Measurements from ENCODE around the gene TBCCD1.
"Not testable (repeated sequence)": the region's sequence is repeated elsewhere in the genome, so short reads cannot be mapped to it uniquely, and the experiment has no call there.

The TBCCD1 gene

GRCh38 chr3:186549497-186549896 is 17.6 kb downstream of the TBCCD1 start:
- DNase-seq (ENCODE audit: low spot score): no peak

DNA sequence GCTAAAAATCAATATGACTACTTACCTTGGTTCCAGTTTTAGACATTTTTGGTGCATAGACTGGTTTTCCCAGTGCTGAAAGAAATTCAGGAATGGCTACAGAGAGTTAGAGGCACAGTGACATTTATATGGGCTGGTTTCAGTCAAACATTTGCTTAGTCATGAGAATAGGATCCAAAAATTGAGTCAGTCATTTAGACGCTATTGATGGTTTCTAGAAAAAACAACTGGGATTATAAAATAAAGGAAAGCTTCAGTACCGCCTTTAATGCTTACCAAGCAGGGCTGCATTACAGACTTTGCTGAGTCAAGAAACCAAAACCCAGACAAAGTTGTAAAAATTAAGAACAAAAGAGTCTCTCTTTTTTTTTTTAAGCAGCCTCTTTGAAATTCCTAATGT is 22.9 kb downstream of the TBCCD1 start, which contains the start of gene CRYGS:
Gene CRYGS, minus strand, starts transcription at position 100 of the 400 bp plus-strand sequence. Its CDS starts 54 bp downstream, at position 46.
- no peak for DNase-seq (ENCODE audit: low spot score)

DNA sequence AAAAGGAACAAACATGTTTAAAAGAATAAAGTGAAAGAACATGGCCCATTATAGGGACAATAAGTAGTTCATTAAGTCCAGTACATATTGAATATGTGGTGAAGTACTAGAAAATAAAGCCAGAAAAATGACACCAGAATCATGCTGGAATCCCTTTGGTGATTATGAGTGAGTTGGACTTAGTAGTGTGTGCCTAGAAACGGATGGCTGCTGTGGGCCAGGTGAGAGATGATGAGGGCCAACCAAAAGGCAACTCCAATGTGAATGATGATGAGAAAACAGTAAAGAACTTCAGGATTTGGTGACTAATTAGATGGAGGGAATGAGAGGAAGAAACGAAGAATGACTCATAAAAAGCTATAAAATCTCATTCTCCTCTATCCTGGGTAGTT is 26.3 kb downstream of the TBCCD1 start:
- DNase-seq (ENCODE audit: low spot score): no peak

- no peak for DNase-seq (ENCODE audit: low spot score)
These were observed 26.8 kb downstream of the TBCCD1 start for GRCh38 chr3:186540221-186540834.

- DNase-seq (ENCODE audit: low spot score): no peak
These were observed 28.4 kb downstream of the TBCCD1 start for GRCh38 chr3:186538779-186539178.

GRCh38 chr3:186536883-186537844 is 30.0 kb downstream of the TBCCD1 start:
- no peak for DNase-seq (ENCODE audit: low spot score)

- no peak for DNase-seq (ENCODE audit: low spot score)
These were observed 32.9 kb downstream of the TBCCD1 start for GRCh38 chr3:186534113-186534669.

- DNase-seq (ENCODE audit: low spot score): no peak
These were observed 34.5 kb downstream of the TBCCD1 start for GRCh38 chr3:186532598-186533072.

DNA sequence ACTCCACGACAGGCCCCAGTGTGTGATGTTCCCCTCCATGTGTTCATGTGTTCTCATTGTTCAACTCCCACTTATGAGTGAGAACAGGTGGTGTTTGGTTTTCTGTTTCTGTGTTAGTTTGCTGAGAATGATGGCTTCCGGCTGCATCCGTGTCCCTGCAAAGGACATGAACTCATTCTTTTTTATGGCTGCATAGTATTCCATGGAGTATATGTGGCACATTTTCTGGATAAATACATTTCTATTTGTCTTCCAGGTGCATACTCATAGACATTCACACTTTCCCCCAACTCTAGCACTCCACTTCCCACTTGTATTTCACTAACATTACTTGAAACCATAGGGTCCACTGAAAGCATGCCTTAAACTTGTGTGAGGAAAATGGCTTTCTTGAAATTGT is 35.4 kb downstream of the TBCCD1 start:
- DNase-seq (ENCODE audit: low spot score): not testable (repeated sequence)

DNA sequence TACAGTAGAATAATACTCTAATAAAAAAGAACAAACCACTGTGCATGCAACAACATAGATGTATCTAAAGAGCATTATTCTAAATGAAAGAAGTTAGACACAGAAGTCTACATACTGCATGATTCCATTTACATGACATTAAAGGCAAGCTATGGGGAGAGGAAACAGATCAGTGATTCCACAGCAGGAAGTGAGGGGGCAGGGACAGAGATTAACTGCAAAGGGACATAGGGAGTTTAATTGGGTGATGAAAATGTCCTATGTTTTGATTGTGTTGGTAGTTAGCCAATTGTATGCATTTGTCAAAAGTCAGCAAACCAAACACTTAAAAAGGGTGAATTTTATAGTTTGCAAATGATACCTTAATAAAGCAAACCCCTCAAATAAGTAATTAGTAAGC is 36.7 kb downstream of the TBCCD1 start:
- DNase-seq (ENCODE audit: low spot score): no peak

GRCh38 chr3:186529201-186529999 is 37.7 kb downstream of the TBCCD1 start:
- no peak for DNase-seq (ENCODE audit: low spot score)

DNA sequence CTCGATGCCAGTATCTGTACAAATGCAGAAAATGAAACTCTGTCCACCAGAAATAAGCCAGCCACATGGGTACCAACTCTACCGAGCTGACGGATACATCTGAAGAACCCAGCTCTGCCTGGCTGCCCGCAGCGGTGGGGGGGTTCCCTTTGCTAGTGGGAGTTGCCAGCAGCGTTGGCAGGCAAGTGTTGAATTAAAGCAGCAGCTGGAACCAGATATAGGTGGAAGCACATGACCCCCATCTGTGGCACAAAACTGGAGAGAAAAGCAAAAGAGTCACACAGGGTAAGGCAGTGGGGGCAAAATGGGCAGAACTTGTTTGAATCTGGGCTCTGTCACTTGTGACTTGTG is 40.9 kb downstream of the TBCCD1 start:
- DNase-seq (ENCODE audit: low spot score): no peak

DNA sequence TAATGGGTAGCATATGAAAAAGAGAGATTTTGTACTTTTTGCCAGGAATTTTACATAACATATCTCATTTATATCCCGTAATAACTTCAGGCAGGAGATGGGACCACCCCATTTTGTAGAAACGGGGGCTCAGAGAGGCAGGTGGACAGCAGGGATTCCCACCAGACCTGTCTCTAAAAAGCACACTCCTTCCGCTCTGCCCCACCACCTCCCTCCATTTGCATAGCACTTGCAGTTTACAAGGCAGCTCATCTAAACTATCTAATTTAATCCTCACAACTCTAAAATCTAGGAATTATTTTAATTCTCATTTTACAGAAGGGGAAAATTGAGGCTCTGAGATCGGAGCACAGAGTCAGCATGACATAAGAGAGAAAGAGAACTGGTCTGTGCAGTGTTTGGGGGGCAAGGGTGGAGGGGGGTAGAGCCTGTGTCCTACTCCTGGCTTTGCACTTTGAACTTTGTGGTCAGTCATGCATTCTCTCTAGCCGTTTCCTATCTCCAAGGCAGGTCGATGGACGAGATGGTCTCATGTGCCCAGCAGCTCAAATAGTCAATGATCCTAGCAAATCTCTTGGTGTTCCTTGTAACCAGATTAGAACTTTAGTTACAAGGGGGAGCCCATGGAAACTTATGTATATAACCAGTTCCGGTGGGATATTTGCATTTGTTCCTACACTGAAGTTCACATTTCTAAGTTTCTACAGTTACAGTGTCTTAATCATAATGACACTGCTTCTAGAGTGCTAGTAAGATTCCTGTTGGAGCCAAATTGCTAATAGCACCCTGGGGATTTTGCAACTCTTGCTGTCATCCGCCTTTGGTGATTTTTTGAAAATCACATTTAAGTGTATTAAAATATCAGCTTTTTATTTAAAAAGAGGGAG is 41.5 kb downstream of the TBCCD1 start:
- DNase-seq (ENCODE audit: low spot score): no peak

DNA sequence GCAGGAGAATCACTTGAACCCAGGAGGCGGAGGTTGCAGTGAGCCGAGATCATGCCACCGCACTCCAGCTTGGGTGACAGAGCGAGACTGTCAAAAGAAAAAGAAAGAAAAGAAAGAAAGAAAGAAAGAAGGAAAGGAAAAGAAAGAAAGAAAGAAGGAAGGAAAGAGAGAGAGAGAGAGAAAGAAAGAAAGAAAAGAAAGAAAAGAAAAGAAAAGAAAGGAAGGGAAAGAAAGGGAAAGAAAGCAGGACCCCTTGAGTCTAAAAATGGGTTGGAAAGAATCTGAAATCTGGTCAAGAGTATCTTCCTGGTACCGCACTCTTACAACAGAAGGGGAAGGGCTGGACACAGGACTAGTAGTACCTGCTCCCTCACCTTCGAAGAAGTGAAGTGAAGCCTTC is 42.5 kb downstream of the TBCCD1 start:
- no peak for DNase-seq (ENCODE audit: low spot score)

- no peak for DNase-seq (ENCODE audit: low spot score)
These were observed 43.7 kb downstream of the TBCCD1 start for GRCh38 chr3:186523434-186523833.

DNA sequence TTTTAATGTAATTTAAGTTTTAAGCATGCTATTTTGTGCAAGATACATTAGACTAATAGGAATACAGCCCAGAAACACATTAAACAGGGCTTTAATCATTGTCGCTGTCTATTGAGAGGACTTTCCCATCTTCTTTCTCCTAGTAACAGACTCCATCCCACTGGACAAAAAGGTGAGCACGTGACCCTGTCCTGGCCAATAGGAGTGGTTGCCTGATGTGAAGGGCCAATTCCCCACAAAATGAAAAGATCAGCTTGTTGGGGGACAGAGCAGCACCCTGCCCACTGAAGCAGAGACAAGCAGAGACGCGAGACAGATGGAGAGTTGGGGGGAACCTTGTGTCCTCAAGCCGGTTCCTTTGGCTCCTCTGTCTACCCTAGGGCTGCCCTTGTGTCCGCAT is 44.1 kb downstream of the TBCCD1 start:
- DNase-seq (ENCODE audit: low spot score): no peak

DNA sequence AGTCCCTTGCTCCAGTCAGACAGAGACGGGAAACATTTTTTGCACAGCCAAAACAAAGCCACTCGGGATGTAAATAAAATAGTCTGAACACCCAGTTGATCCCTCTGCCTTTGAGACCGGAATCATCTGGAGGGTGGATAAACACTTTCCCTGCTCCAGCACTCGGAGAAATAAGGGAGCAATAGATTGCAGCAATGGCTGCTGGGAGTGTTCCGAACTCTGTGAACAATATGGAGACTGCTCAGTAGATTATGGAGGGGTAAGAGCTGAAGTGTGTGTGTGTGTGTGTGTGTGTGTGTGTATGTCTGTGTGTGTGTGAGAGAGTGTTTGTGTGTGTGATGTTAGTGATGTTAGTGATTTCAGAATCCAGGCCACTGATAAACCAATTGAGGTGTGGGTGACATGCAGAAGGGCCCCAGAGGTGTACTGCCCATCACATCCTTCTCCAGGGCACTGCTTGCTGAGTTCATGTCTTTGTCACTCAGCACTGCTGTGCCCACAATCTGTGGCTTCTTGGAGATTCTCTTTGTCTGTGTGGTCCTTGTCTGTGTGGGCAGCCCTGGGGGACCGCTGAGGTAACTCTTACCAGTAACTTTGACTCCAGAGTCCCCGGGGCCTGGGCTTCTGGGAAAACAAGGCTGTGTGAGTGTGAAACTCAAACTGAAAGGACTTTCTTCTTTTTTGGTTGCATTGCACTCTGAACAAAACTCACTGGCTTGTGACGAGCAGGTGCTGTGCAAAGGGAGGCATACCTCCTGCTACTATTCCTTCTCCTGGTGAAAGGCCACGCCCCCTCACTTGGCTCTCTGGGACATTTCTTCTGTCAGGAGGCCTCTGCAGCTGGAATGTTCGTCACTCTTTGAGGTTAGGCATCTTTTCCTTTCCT is 45.9 kb downstream of the TBCCD1 start:
- DNase-seq (ENCODE audit: low spot score): no peak

- DNase-seq (ENCODE audit: low spot score): no peak
These were observed 46.7 kb downstream of the TBCCD1 start for GRCh38 chr3:186520431-186520830.

DNA sequence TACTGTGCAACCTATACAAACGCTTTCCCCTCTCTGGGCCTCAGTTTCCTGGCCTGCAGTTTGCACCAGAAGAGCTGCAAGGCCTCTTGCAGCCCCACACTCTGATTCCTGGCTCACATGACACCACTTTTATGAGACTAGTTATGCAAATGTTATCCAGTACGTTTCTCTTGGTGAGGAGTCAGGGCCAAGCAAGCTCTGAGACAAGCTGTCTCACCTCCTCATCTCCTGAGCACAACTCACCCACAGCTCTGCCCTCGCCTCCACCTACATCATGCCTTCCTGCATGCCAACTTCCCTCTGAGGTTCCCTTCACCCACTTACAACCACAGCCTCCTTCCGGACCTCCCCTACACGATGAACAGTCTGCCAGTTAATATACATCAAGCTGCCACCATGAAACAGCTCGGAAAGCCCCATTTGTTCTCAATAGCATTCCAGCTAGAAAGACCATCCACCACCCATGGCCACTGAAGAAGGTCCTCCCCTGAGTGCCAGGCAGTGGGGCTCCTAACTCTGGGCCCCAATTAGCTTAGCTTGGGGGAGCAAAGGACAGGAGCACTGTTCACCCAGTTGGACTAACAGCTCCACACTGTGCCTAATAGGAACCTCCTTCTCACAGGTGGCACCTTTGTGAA is 48.0 kb downstream of the TBCCD1 start:
- DNase-seq (ENCODE audit: low spot score): no peak

DNA sequence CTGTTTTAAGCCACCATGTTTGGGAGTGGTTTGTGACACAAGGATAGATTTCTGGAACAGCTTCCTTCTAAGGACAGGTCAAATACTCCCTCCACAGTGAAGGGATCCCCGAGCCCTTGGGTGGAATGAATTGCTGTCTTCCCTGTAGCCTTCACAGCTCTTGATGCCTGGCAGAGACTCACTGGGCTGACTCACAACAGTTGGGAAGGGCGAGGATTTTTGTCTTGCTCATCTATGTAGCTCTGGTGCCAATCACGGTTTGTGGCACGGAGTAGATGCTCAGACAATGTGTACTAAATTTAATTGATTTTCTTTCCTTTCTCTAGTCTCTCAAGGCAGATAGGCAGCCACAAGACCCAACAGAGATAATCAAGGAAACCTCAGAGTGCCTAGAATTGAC is 49.9 kb downstream of the TBCCD1 start:
- DNase-seq (ENCODE audit: low spot score): no peak
